HG02840 (cell line): ENCODE results near the gene RAPGEF4.
A peak's percentile ranks its signal among the peaks of the same experiment; 100 is the strongest.
"Not testable (repeated sequence)": the region's sequence is repeated elsewhere in the genome, so short reads cannot be mapped to it uniquely, and the experiment has no call there.

Source experiments
- ATAC-seq: cut with Tn5 transposase; IDR thresholded peaks from one replicate; pipeline ENCODE4 v1.9.1; 2021; ENCODE audit warnings: mild to moderate bottlenecking, moderate library complexity, moderate number of reproducible peaks; ENCODE audit not compliant: unreplicated experiment, low FRiP score

Gene RAPGEF4

GRCh38 chr2:173023718-173024117 is 288.1 kb downstream of the RAPGEF4 start:
- ATAC-seq = no peak

GRCh38 chr2:173026479-173026878 is 290.8 kb downstream of the RAPGEF4 start:
- ATAC-seq = no peak

- ATAC-seq = no peak
Observed at GRCh38 chr2:173027181-173028128, 291.8 kb downstream of the RAPGEF4 start.

- ATAC-seq = no peak
Observed at GRCh38 chr2:173028141-173028540, 292.5 kb downstream of the RAPGEF4 start.

DNA sequence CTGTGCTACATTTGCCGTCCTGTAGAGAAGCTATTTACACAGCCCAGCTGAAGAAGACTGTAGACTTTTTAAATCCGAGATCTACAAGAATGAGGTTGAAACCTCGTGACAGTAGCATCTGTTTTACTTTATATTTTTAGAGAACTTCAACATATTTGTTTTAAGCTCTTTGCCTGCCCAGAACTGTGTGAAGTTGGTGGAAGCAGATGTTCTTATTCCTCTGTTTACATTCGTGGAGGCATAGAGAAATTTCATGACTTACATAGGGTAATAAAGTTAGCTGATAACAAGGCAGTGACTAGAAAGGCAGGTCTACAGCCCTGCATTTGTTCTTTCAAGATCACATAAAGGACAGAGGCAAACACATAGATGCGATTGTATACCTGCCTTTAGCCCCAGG is 293.0 kb downstream of the RAPGEF4 start:
- ATAC-seq = no peak

DNA sequence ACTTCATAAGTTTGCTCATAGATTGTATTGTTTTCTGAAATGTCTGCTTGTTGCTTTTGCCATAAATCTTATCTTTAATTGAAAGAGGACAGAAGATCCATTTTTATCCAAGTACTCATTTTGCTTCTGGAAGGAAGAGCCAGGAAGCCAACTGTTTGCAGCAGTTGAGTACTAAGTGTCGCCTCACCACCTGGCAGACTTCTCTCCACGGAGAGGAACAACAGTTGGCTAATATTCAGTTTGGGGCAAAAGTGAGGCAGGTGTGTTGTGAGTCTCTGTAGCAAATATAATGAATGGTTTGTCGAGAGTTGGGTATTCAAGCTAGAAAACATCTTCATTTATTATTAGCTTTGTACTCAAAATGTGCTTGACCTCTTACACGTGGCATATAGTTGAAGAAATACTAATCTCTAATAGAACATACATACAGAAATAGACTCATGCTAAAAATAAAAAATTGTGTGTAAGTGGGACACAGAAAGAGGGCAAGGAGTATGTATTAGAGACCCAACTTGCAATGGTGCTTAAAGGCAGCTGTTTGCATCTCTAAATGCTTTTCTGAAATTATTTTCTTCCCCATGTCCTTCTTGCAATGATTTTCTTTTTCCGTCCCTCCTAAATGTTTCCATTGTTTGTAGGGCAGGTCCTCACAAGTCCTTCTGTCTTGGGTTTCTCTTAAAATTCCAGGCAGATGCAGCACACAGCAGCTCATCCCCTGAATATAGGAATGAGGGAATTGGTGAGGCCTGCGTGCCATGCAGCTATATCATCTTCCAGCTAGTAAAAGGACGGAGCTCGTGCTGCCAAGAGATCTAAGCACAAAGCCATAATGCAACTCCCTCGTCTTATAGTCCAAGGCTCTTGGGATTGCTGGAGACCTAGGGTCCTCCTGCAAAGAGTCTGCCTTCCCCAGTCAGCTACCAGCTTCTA is 295.2 kb downstream of the RAPGEF4 start:
- ATAC-seq = no peak

DNA sequence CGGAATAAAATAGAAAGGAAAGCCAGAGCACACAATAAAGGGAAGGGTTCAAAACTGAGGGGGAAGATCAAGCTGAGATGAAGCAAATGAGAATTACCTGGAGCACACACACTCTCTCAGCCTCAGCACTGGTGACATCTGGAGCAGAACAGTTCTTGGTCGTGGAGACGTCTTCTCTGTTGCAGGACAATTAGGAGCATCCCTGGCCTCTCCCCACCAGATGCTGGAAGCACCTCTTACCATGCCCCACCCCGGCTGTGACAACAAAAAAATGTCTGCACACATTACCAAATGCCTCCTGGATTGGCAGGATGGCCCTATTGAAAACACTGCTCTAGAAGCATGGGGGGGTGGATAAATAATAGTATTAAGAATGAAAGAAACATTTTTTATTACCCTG is 296.4 kb downstream of the RAPGEF4 start:
- no peak for ATAC-seq

- ATAC-seq = no peak
Observed at GRCh38 chr2:173033084-173033483, 297.4 kb downstream of the RAPGEF4 start.

DNA sequence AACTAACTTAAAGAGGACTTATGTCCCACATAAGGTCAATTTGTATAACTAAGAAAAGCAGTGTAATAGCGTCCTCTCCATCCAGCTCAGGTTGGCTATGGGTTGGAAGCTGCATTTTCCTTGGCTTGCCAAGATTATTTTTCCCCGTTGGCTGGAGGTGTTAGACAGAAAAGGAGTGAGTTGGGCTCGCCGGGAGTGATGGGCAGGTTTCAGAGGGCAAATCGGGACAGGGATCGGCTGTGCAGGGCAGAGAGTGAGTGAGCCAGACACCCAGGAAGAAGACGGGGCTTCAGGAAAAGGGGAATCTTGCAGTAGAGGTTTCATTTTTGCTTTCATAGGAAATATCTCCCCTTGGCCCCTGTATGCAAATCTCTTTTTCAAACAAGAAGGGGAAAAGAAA is 298.5 kb downstream of the RAPGEF4 start:
- ATAC-seq = no peak

GRCh38 chr2:173037245-173038120 is 301.8 kb downstream of the RAPGEF4 start:
- no peak for ATAC-seq

GRCh38 chr2:173038257-173038656 is 302.6 kb downstream of the RAPGEF4 start:
- ATAC-seq = not testable (repeated sequence)

GRCh38 chr2:173040729-173041128 is 305.1 kb downstream of the RAPGEF4 start:
- no peak for ATAC-seq

- ATAC-seq = no peak
Observed at GRCh38 chr2:173043476-173043875, 307.8 kb downstream of the RAPGEF4 start.

DNA sequence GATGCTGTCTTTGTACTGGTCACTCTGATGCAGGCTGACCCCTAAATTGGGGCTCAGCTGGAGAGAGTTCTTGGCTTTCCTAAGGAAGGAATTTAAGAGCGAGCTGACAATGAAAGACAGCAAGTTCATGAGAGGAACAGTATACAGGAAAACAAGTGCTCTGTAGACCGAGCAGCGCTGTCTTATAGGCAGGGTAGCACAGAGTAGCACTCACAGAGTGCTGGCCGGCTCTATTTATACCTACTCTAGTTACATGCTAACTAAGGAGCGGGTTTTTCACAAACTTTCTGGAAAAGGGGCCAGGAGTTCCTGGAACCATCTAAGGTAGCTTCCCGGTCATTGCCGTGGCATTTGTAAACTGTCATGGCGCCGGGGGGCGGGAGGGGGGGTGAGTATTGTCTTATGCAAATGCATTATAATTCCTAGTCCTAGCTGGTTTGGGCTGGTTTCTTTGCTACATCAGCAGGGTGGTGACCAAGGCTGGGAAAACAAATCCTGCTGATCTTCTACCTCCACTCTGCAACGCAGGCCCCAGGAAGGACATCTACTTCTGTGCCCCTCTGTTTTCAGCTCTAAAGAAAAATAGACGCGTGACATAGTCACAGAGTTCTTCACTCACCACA is 308.4 kb downstream of the RAPGEF4 start:
- ATAC-seq = no peak

GRCh38 chr2:173044686-173045085 is 309.0 kb downstream of the RAPGEF4 start:
- ATAC-seq = no peak

DNA sequence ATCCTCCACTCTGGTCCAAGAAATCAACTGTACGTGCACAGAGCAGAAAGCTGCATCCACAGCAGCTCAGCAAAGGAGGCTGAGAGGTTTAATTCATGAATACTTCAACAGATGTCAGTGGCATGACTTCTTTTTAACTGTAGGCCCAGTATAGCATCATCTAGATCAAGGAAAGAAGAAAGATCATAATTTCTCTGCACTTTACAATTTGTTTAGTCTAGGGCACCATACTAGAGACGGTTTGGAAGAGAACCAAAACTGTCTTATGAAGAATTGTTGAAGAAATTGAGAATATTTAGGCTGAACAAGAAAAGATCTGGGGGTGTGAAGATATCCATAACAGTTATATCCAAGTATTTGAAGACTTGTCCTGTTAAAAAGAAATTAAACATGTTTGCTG is 309.5 kb downstream of the RAPGEF4 start:
- no peak for ATAC-seq

DNA sequence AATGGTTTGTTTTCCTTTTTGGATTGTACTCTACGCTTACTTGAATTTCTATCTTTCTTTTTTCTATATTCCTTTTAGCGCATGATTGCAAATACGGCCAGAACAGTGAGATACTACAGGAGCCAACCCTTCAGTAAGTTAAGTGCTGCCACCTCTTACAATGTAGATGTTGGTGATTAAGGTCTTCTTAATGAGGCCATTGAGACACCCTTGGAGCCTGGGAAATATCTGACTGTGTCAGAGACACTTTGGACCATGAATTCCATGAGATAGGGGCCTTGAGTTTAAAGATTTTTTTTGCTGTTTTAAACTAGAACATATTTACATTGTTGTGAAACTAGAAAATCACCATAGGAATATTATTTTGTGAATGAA is 312.9 kb downstream of the RAPGEF4 start:
- no peak for ATAC-seq

- peak; percentile 89 for ATAC-seq
Observed at GRCh38 chr2:173048897-173049661, 313.4 kb downstream of the RAPGEF4 start.

- ATAC-seq = no peak
Observed at GRCh38 chr2:173049831-173050230, 314.2 kb downstream of the RAPGEF4 start.
